Measurements from ENCODE around the gene JARID2. TPM values are rescaled to one million over a fixed set of nuclear protein-coding genes. Genes with fewer than 3 reads are reported as not detected.

Gene JARID2
- total and polyA plus RNA-seq, 9 of the 15 experiments (the other 6 are each of a cell fraction or from before 2014, with no cell fraction given): 5.0 to 29.0 (median 15.6) TPM

DNA sequence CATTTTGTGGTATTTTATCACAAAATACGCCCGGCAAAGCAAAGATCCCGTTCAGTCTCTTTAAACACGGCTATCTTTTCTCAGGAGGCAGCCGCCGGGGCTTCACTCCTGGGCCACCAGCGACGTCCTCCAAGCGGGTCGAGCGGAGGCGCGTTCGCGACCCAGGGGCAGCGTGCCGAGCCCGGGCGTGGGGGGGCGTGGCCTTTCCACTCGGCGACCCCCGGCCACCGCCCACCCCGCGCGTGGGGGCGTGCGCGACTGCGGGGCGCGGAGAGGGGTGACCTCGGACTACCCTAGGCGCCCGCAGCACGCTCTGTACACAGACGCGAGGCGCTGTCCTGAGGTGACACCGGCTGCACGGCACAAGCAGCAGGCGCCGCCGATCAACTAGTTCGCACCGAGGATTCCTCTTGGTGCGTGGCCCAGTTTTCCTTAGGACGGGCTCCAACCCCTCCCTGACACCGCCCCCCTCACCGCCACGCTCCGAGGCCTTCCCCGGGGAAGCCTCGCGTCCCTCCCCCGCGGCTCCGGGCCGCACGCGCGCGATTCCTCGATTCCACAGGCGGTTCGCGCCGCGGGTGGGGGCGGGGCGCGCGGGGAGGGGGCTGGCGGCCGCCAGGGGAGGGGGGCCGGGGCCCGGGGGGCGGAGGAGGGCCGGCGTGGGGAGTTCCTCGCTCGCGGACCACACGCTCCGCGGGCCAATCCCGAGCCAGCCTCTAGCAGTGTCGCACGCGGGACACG is 1.1 kb upstream of the JARID2 start:
- Histone ChIP-seq H3K27me3 (ENCODE audit: control insufficient read depth in 2 of 2, insufficient read depth in 2 of 2, low read length in 2 of 2) (no peaks in the 10 kb centered on the region), H3K36me3 (ENCODE audit: control insufficient read depth, insufficient read depth, low read length) (no peaks in the 10 kb centered on the region), H3K79me2 (ENCODE audit: control insufficient read depth, insufficient read depth, low read length) (peaks cover 47% of the 10 kb centered on the region), H3K27ac (ENCODE audit: extremely low read depth, low read depth, low read length) (peak overlapping the region; percentile 94), H3K9ac (ENCODE audit: insufficient read depth in 1 of 2, low read depth in 2 of 2, low read length in 2 of 2) (peak overlapping the region; percentile 88 to 99), H3K4me2 (ENCODE audit: insufficient read depth, low read length) (peak overlapping the region; percentile 94), H3K9me1 (ENCODE audit: control insufficient read depth, insufficient read depth, low read length) (no peaks in the 10 kb centered on the region), H4K20me1 (replicated peaks; ENCODE audit: control insufficient read depth, insufficient read depth, low read length) (peaks cover 10% of the 10 kb centered on the region), H3K4me3 (peak overlapping the region; percentile 78), H2AFZ (ENCODE audit: low read depth, low read length) (peak overlapping the region; percentile 96), H3K9me3 (replicated peaks; ENCODE audit: control insufficient read depth, insufficient read depth, low read depth, low read length) (no peaks in the 10 kb centered on the region), H3K4me1 (replicated peaks in 1 of 2; ENCODE audit: control insufficient read depth in 2 of 2, insufficient read depth in 2 of 2, low read length in 2 of 2) (peaks cover 17 to 20% of the 10 kb centered on the region in 2 experiments)
- ATAC-seq (peak; percentile 50), FAIRE-seq (no peak), DNase-seq (ENCODE audit: extremely low read depth in 1 of 4, low spot score in 3 of 4) (peak in 3 of 4 experiments; percentile 82 to 95 (median 94))
- WGBS (ENCODE audit: insufficient coverage, low coverage, missing lambda C conversion rate): under 1% methylated on average over 65 of the region's 92 CpGs
- CTCF ChIA-PET (ENCODE audit: low intra/inter-chr PET ratio): no interaction called here
- in situ Hi-C loops (cut with MboI): no loop called here
- no TSS peak for BruUV-seq (replicated peaks)
- intact Hi-C loops (cut with micrococcal nuclease): loop anchor here (2.0 to 10.0 kb wide), 8 partner anchors 34 to 520 kb away; no protein-coding TSS in a partner anchor
- POLR2A ChIA-PET: interaction anchor here (0.6 to 1.9 kb wide), 13 partner anchors 9 to 380 kb away, joined by 3 to 13 read pairs (median 4); no protein-coding TSS in a partner anchor
- TF ChIP-seq OTX1 (CRISPR knock-in tag; IDR thresholded peaks at IDR 0.05): peak; percentile 70; the same call in 1 of the 2 replicates
- TF ChIP-seq, protein P1, sequence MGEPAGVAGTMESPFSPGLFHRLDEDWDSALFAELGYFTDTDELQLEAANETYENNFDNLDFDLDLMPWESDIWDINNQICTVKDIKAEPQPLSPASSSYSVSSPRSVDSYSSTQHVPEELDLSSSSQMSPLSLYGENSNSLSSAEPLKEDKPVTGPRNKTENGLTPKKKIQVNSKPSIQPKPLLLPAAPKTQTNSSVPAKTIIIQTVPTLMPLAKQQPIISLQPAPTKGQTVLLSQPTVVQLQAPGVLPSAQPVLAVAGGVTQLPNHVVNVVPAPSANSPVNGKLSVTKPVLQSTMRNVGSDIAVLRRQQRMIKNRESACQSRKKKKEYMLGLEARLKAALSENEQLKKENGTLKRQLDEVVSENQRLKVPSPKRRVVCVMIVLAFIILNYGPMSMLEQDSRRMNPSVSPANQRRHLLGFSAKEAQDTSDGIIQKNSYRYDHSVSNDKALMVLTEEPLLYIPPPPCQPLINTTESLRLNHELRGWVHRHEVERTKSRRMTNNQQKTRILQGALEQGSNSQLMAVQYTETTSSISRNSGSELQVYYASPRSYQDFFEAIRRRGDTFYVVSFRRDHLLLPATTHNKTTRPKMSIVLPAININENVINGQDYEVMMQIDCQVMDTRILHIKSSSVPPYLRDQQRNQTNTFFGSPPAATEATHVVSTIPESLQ (CRISPR knock-in tag; IDR thresholded peaks at IDR 0.05): no peak
- TF ChIP-seq, protein P2, sequence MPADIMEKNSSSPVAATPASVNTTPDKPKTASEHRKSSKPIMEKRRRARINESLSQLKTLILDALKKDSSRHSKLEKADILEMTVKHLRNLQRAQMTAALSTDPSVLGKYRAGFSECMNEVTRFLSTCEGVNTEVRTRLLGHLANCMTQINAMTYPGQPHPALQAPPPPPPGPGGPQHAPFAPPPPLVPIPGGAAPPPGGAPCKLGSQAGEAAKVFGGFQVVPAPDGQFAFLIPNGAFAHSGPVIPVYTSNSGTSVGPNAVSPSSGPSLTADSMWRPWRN (IDR thresholded peaks at IDR 0.05; ENCODE audit: low read depth): peak; percentile 85; the same call in 1 of the 2 replicates
- no peak for TF ChIP-seq MEF2A (IDR thresholded peaks at IDR 0.05; ENCODE audit: control insufficient read depth, low read depth, low read length)
- TF ChIP-seq ZNF785 (CRISPR knock-in tag; IDR thresholded peaks at IDR 0.05): no peak
- TF ChIP-seq C11orf30 (IDR thresholded peaks at IDR 0.05; ENCODE audit: low read depth): no peak
- no peak for TF ChIP-seq HEY1 (CRISPR knock-in tag; IDR thresholded peaks at IDR 0.05; ENCODE audit: borderline replicate concordance)
- no peak for TF ChIP-seq ZNF224 (CRISPR knock-in tag; IDR thresholded peaks at IDR 0.05)
- no peak for TF ChIP-seq ZNF717 (CRISPR knock-in tag; IDR thresholded peaks at IDR 0.05)
- 0 out of 4 replicates have a peak, but pooled peaks of 1 of the 2 experiments have one; percentile 6 for TF ChIP-seq TRIM24 (IDR thresholded peaks at IDR 0.05)
- peak; percentile 77; the same call in 1 of the 2 replicates for TF ChIP-seq DMBX1 (CRISPR knock-in tag; IDR thresholded peaks at IDR 0.05; ENCODE audit: borderline replicate concordance)
- no peak for TF ChIP-seq TOE1 (IDR thresholded peaks at IDR 0.05; ENCODE audit: borderline replicate concordance)
- TF ChIP-seq TOE1 (CRISPR knock-in tag; IDR thresholded peaks at IDR 0.05; ENCODE audit: borderline replicate concordance, low read depth): peak; percentile 79; the same call in 1 of the 2 replicates
- no peak for TF ChIP-seq MEIS2 (IDR thresholded peaks at IDR 0.05; ENCODE audit: partially characterized antibody)
- TF ChIP-seq KLF6 (CRISPR knock-in tag; IDR thresholded peaks at IDR 0.05; ENCODE audit: borderline replicate concordance): 0 out of 2 replicates have a peak, but pooled peaks have one; percentile 44
- no peak for TF ChIP-seq ETV1 (tag; conservative IDR thresholded peaks at IDR 0.05; ENCODE audit: low read depth)
- TF ChIP-seq, protein P3, sequence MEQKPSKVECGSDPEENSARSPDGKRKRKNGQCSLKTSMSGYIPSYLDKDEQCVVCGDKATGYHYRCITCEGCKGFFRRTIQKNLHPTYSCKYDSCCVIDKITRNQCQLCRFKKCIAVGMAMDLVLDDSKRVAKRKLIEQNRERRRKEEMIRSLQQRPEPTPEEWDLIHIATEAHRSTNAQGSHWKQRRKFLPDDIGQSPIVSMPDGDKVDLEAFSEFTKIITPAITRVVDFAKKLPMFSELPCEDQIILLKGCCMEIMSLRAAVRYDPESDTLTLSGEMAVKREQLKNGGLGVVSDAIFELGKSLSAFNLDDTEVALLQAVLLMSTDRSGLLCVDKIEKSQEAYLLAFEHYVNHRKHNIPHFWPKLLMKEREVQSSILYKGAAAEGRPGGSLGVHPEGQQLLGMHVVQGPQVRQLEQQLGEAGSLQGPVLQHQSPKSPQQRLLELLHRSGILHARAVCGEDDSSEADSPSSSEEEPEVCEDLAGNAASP (IDR thresholded peaks at IDR 0.05): no peak; the same call in 1 of the 2 replicates
- TF ChIP-seq ZNF263 (CRISPR knock-in tag; IDR thresholded peaks at IDR 0.05; ENCODE audit: borderline replicate concordance): no peak
- peak; percentile 61; the same call in 1 of the 2 replicates for TF ChIP-seq ZNF583 (CRISPR knock-in tag; IDR thresholded peaks at IDR 0.05)

Data from K562 (cell line).